Fibroblast of peridontal ligament (primary cell): ENCODE measurements around the gene RPRD1B.

Source experiments
- DNase-seq: peaks from one replicate; pipeline ENCODE4 v3.0.0-alpha.2; 2010; ENCODE audit errors: extremely low read depth

RPRD1B gene

GRCh38 chr20:38033330-38034107, at the start of gene RPRD1B, which contains the start of gene TTI1:
RPRD1B (plus strand) TSS chr20:38033746; CDS start chr20:38033948, 202 bp downstream.
TTI1 (minus strand) TSS chr20:38033456; CDS start chr20:38013816, 19,640 bp downstream.
- DNase-seq = peak; percentile 83

GRCh38 chr20:37984018-37984785, 49.3 kb upstream of the RPRD1B start:
- no peak for DNase-seq

GRCh38 chr20:37986044-37986858, 47.3 kb upstream of the RPRD1B start:
- no peak for DNase-seq

GRCh38 chr20:37986873-37987601, 46.5 kb upstream of the RPRD1B start:
- DNase-seq = peak; percentile 56

- DNase-seq = peak; percentile 9
Measured at GRCh38 chr20:37987602-37988290, 45.8 kb upstream of the RPRD1B start.

- peak; percentile 34 for DNase-seq
Measured at GRCh38 chr20:37988306-37988954, 45.1 kb upstream of the RPRD1B start.

GRCh38 chr20:37989601-37990295, 43.8 kb upstream of the RPRD1B start:
- no peak for DNase-seq

- DNase-seq = peak; percentile 25
Measured at GRCh38 chr20:37990571-37991151, 42.9 kb upstream of the RPRD1B start.

GRCh38 chr20:37991157-37991866, 42.2 kb upstream of the RPRD1B start:
- DNase-seq = no peak

- no peak for DNase-seq
Measured at GRCh38 chr20:37991908-37992307, 41.6 kb upstream of the RPRD1B start.

GRCh38 chr20:37992802-37993409, 40.6 kb upstream of the RPRD1B start:
- peak; percentile 93 for DNase-seq

GRCh38 chr20:37994512-37994911, 39.0 kb upstream of the RPRD1B start:
- no peak for DNase-seq

- no peak for DNase-seq
Measured at GRCh38 chr20:37995856-37996605, 37.5 kb upstream of the RPRD1B start.

GRCh38 chr20:37997516-37997915, 36.0 kb upstream of the RPRD1B start:
- no peak for DNase-seq

- DNase-seq = no peak
Measured at GRCh38 chr20:37999526-38000263, 33.9 kb upstream of the RPRD1B start.

GRCh38 chr20:38000293-38000692, 33.3 kb upstream of the RPRD1B start:
- DNase-seq = no peak
